Stomach smooth muscle (tissue), 2 donors: ENCODE results near the gene CYP3A5.

Source experiments
- H3K27ac ChIP-seq: one replicate; pipeline ENCODE4 v1.7.0; 2013; ENCODE audit warnings: mild to moderate bottlenecking, low read length, inconsistent platforms
- H3K27me3 ChIP-seq, 2 donors: one replicate each; pipeline ENCODE4 v1.7.0; 2013; ENCODE audit warnings: low read length in 2 of 2; ENCODE audit not compliant: insufficient read depth in 2 of 2, control insufficient read depth in 1 of 2
- H3K36me3 ChIP-seq, 2 donors: one replicate each; pipeline ENCODE4 v1.7.0; 2013; ENCODE audit warnings: low read length in 2 of 2; ENCODE audit not compliant: control insufficient read depth in 2 of 2, insufficient read depth in 2 of 2
- H3K4me1 ChIP-seq: one replicate; pipeline ENCODE4 v1.7.0; 2013; ENCODE audit warnings: low read length; ENCODE audit not compliant: control insufficient read depth, insufficient read depth
- H3K4me3 ChIP-seq, 2 donors: one replicate each; pipeline ENCODE4 v1.7.0; 2013; ENCODE audit warnings: low read length in 2 of 2
- H3K9ac ChIP-seq, 2 donors: one replicate each; pipeline ENCODE4 v1.7.0; 2013; ENCODE audit warnings: low read length in 2 of 2, mild to moderate bottlenecking in 1 of 2
- H3K9me3 ChIP-seq, 2 donors: one replicate each; pipeline ENCODE4 v1.7.0; 2013; ENCODE audit warnings: low read length in 2 of 2; ENCODE audit not compliant: control insufficient read depth in 2 of 2
- donor health status: healthy.
- donor health status: Pancreatic carcinoma.

CYP3A5 gene

GRCh38 chr7:99685129-99685758 lies 5.4 kb upstream of the CYP3A5 start:
- no peaks in the 10 kb centered on the region for H3K4me1 ChIP-seq
- H3K27ac ChIP-seq, result no peak overlapping the region
- H3K9me3 ChIP-seq, result peaks cover 0 to 2% of the 10 kb centered on the region in 2 donors
- no peaks in the 10 kb centered on the region for H3K27me3 ChIP-seq
- H3K36me3 ChIP-seq, result no peaks in the 10 kb centered on the region
- H3K9ac ChIP-seq, result no peak overlapping the region
- no peak overlapping the region for H3K4me3 ChIP-seq

- Histone ChIP-seq H3K36me3 (no peaks in the 10 kb centered on the region), H3K4me1 (no peaks in the 10 kb centered on the region), H3K9me3 (peaks cover 0 to 4% of the 10 kb centered on the region in 2 donors), H3K27ac (no peak overlapping the region), H3K4me3 (peak overlapping the region in 1 of 2 donors; percentile 17), H3K9ac (no peak overlapping the region), H3K27me3 (no peaks in the 10 kb centered on the region)
These were observed 780 bp downstream of the CYP3A5 start for GRCh38 chr7:99679032-99679399.

- Histone ChIP-seq H3K9ac (no peak overlapping the region), H3K36me3 (no peaks in the 10 kb centered on the region), H3K4me3 (no peak overlapping the region), H3K9me3 (peaks cover 0 to 4% of the 10 kb centered on the region in 2 donors), H3K4me1 (no peaks in the 10 kb centered on the region), H3K27ac (no peak overlapping the region), H3K27me3 (no peaks in the 10 kb centered on the region)
These were observed 2.1 kb downstream of the CYP3A5 start for GRCh38 chr7:99677648-99678045.

GRCh38 chr7:99677013-99677647 lies 2.7 kb downstream of the CYP3A5 start:
- peaks cover 0 to 4% of the 10 kb centered on the region in 2 donors for H3K9me3 ChIP-seq
- no peaks in the 10 kb centered on the region for H3K27me3 ChIP-seq
- no peak overlapping the region for H3K9ac ChIP-seq
- H3K4me3 ChIP-seq, result no peak overlapping the region
- no peaks in the 10 kb centered on the region for H3K4me1 ChIP-seq
- no peaks in the 10 kb centered on the region for H3K36me3 ChIP-seq
- no peak overlapping the region for H3K27ac ChIP-seq

- Histone ChIP-seq H3K27me3 (no peaks in the 10 kb centered on the region), H3K4me1 (no peaks in the 10 kb centered on the region), H3K4me3 (no peak overlapping the region), H3K9me3 (peaks cover 0 to 2% of the 10 kb centered on the region in 2 donors), H3K9ac (no peak overlapping the region), H3K36me3 (no peaks in the 10 kb centered on the region), H3K27ac (no peak overlapping the region)
These were observed 4.6 kb downstream of the CYP3A5 start for GRCh38 chr7:99674995-99675742.

GRCh38 chr7:99672573-99672972 lies 7.2 kb downstream of the CYP3A5 start:
- Histone ChIP-seq H3K4me1 (no peaks in the 10 kb centered on the region), H3K27me3 (no peaks in the 10 kb centered on the region), H3K9me3 (no peaks in the 10 kb centered on the region), H3K9ac (no peak overlapping the region), H3K27ac (no peak overlapping the region), H3K4me3 (no peak overlapping the region), H3K36me3 (no peaks in the 10 kb centered on the region)

- Histone ChIP-seq H3K27me3 (no peaks in the 10 kb centered on the region), H3K4me3 (no peak overlapping the region), H3K9me3 (no peaks in the 10 kb centered on the region), H3K27ac (no peak overlapping the region), H3K4me1 (no peaks in the 10 kb centered on the region), H3K9ac (no peak overlapping the region), H3K36me3 (peaks cover 0 to 3% of the 10 kb centered on the region in 2 donors)
These were observed 10.0 kb downstream of the CYP3A5 start for GRCh38 chr7:99669782-99670181.

- Histone ChIP-seq H3K36me3 (peaks cover 0 to 3% of the 10 kb centered on the region in 2 donors), H3K4me1 (no peaks in the 10 kb centered on the region), H3K27ac (no peak overlapping the region), H3K4me3 (no peak overlapping the region), H3K27me3 (no peaks in the 10 kb centered on the region), H3K9ac (no peak overlapping the region), H3K9me3 (no peaks in the 10 kb centered on the region)
These were observed 11.3 kb downstream of the CYP3A5 start for GRCh38 chr7:99668541-99668940.

GRCh38 chr7:99667179-99667578 lies 12.6 kb downstream of the CYP3A5 start:
- H3K9me3 ChIP-seq, result no peaks in the 10 kb centered on the region
- H3K4me1 ChIP-seq, result no peaks in the 10 kb centered on the region
- H3K36me3 ChIP-seq, result peaks cover 0 to 3% of the 10 kb centered on the region in 2 donors
- no peaks in the 10 kb centered on the region for H3K27me3 ChIP-seq
- no peak overlapping the region for H3K4me3 ChIP-seq
- no peak overlapping the region for H3K27ac ChIP-seq
- H3K9ac ChIP-seq, result no peak overlapping the region

- Histone ChIP-seq H3K4me1 (no peaks in the 10 kb centered on the region), H3K4me3 (no peak overlapping the region), H3K36me3 (peaks cover 0 to 7% of the 10 kb centered on the region in 2 donors), H3K9me3 (no peaks in the 10 kb centered on the region), H3K27me3 (no peaks in the 10 kb centered on the region), H3K27ac (no peak overlapping the region), H3K9ac (no peak overlapping the region)
These were observed 13.8 kb downstream of the CYP3A5 start for GRCh38 chr7:99666013-99666395.
